RWPE1 (cell line): ENCODE results near the gene C9orf85.

Experiments
- CTCF ChIA-PET: fragments of 350-600 bp; sonication (Branson Sonifier 250); formaldehyde crosslinking; extraction: SDS; loops from one replicate; lab custom pipeline; 2021; lab: Yijun Ruan, JAX
- POLR2A ChIA-PET: fragments of 400-600 bp; formaldehyde crosslinking; extraction: SDS; loops from one replicate; lab custom pipeline; 2020; ENCODE audit warnings: antibody characterized with exemption; ENCODE audit not compliant: low non-redundant PET; lab: Yijun Ruan, JAX
- DNase-seq: peaks from one replicate; pipeline ENCODE4 v3.0.0; 2012; ENCODE audit warnings: low spot score
- H3K27ac ChIP-seq: fragments of 450-650 bp; 2 replicates; pipeline ENCODE4 v1.5.1; 2017
- CTCF ChIP-seq: fragments of 450-650 bp; conservative IDR thresholded peaks from 2 replicates; pipeline ENCODE4 v1.5.1; 2017; ENCODE audit warnings: low read depth, mild to moderate bottlenecking

Gene C9orf85

GRCh38 chr9:72012646-72013045 lies 101.2 kb downstream of the C9orf85 start:
- ChIA-PET CTCF (interaction anchor here (0.6 to 1.6 kb wide), 2 partner anchors 12 to 159 kb away, joined by 5 to 6 read pairs; no protein-coding TSS in a partner anchor), POLR2A (interaction anchor here (0.6 kb wide), 1 partner anchor 179 kb away, joined by 5 read pairs; no protein-coding TSS in a partner anchor)
- DNase-seq = no peak
- no peak overlapping the region for H3K27ac ChIP-seq
- no peak for TF ChIP-seq CTCF

GRCh38 chr9:72013292-72013760 lies 101.9 kb downstream of the C9orf85 start:
- H3K27ac ChIP-seq = no peak overlapping the region
- ChIA-PET POLR2A (interaction anchor here (0.6 kb wide), 1 partner anchor 179 kb away, joined by 5 read pairs; no protein-coding TSS in a partner anchor), CTCF (interaction anchor here (0.6 to 1.6 kb wide), 2 partner anchors 12 to 159 kb away, joined by 5 to 6 read pairs; no protein-coding TSS in a partner anchor)
- no peak for DNase-seq
- no peak for TF ChIP-seq CTCF

- TF ChIP-seq CTCF = no peak
- CTCF ChIA-PET = no interaction called here
- peak; percentile 57 for DNase-seq
- POLR2A ChIA-PET = no interaction called here
- H3K27ac ChIP-seq = no peak overlapping the region
Measured at GRCh38 chr9:72022841-72023240, 111.4 kb downstream of the C9orf85 start.
